HepG2 (cell line): Measurements from ENCODE around the gene ATP6V0D1. TPM values are rescaled to one million over a fixed set of nuclear protein-coding genes. Genes with fewer than 3 reads are reported as not detected.
A peak's percentile ranks its signal among the peaks of the same experiment; 100 is the strongest.

Experiments used
- ARID4A ChIP-seq: sonication (generic); formaldehyde crosslinking; IDR thresholded peaks from 2 replicates; pipeline ENCODE4 v1.5.0; 2020; ENCODE audit warnings: mild to moderate bottlenecking, missing genetic modification reagents, borderline replicate concordance
- ATF4 ChIP-seq, 2 experiments: fragments of 450-650 bp in 1 of 2; sonication (generic) in 1 of 2; formaldehyde crosslinking; IDR thresholded peaks; 2 replicates each; pipeline versions ENCODE4 v1.5.0 to v1.8.0; 2020 to 2022; ENCODE audit warnings: mild to moderate bottlenecking in 1 of 2, missing genetic modification reagents in 1 of 2
- FOXA1 ChIP-seq, 2 experiments: fragments of 450-650 bp in 1 of 2; sonication (generic) in 1 of 2; formaldehyde crosslinking in 1 of 2; IDR thresholded peaks; 2 replicates each; pipeline versions ENCODE4 v1.4.0 to v1.6.1; 2016 to 2020; ENCODE audit warnings: missing genetic modification reagents in 1 of 2
- GATAD1 ChIP-seq: IDR thresholded peaks from 2 replicates; pipeline ENCODE4 v1.6.1; 2016; ENCODE audit warnings: missing genetic modification reagents, missing compliant biosample characterization
- HDAC1 ChIP-seq: sonication (generic); formaldehyde crosslinking; IDR thresholded peaks from 2 replicates; pipeline ENCODE4 v1.5.1; 2020; ENCODE audit warnings: mild to moderate bottlenecking, missing genetic modification reagents
- NR0B2 ChIP-seq: sonication (generic); formaldehyde crosslinking; IDR thresholded peaks from 2 replicates; pipeline ENCODE4 v1.4.0; 2020; ENCODE audit warnings: mild to moderate bottlenecking, missing genetic modification reagents
- PHB2 ChIP-seq: fragments of 450-650 bp; IDR thresholded peaks from 2 replicates; pipeline ENCODE4 v1.6.1; 2018; ENCODE audit not compliant: partially characterized antibody
- RELA ChIP-seq: sonication (generic); formaldehyde crosslinking; IDR thresholded peaks from 2 replicates; pipeline ENCODE4 v1.4.0; 2020; ENCODE audit warnings: missing genetic modification reagents
- SPEN ChIP-seq: sonication (generic); formaldehyde crosslinking; IDR thresholded peaks from 2 replicates; pipeline ENCODE4 v1.5.1; 2020; ENCODE audit warnings: low read depth, mild to moderate bottlenecking, missing genetic modification reagents
- TRIM24 ChIP-seq: sonication (generic); formaldehyde crosslinking; IDR thresholded peaks from 2 replicates; pipeline ENCODE4 v1.8.0; 2022; ENCODE audit warnings: mild to moderate bottlenecking, missing genetic modification reagents
- ZNF609 ChIP-seq: sonication (generic); formaldehyde crosslinking; IDR thresholded peaks from 2 replicates; pipeline ENCODE4 v1.4.0; 2020; ENCODE audit warnings: mild to moderate bottlenecking, missing genetic modification reagents, borderline replicate concordance
- ZNF639 ChIP-seq: conservative IDR thresholded peaks from 2 replicates; pipeline ENCODE4 v1.6.1; 2018; ENCODE audit warnings: missing genetic modification reagents
- ZNF766 ChIP-seq: sonication (generic); formaldehyde crosslinking; IDR thresholded peaks from 2 replicates; pipeline ENCODE4 v1.5.0; 2020; ENCODE audit warnings: missing genetic modification reagents, borderline replicate concordance
- ZNF850 ChIP-seq: sonication (generic); formaldehyde crosslinking; conservative IDR thresholded peaks from 2 replicates; pipeline ENCODE4 v1.9.0; 2021; ENCODE audit warnings: mild to moderate bottlenecking, missing genetic modification reagents
- polyA plus RNA-seq, 8 experiments: library from polyadenylated mRNA; depleted of rRNA in 3 of 8; stranded (reverse) in 7 of 8; unstranded in 1 of 8; fragments of >200 nt; fragmentation: Illumina TruSeq in 4 of 8; extraction: Trizol in 4 of 8; gene quantifications; 2 replicates each; pipeline versions ENCODE4 v1.2.1 to v1.2.3, GENCODE V29; 2011 to 2016; ENCODE audit warnings: low read depth in 4 of 8, missing spikeins in 1 of 8, mixed read lengths in 1 of 8; ENCODE audit not compliant: insufficient read depth in 1 of 8
- total RNA-seq, 5 experiments: library from RNA; depleted of rRNA; stranded (reverse); fragments of >200 nt; fragmentation: Illumina TruSeq; extraction: Trizol; gene quantifications; 2 replicates each; pipeline ENCODE4 v1.2.3, GENCODE V29; 2016; ENCODE audit warnings: low read depth in 1 of 5

The ATP6V0D1 gene
- total and polyA plus RNA-seq, 2 of the 13 experiments (the other 11 are each of a cell fraction or from before 2014, with no cell fraction given) = 51.1 to 61.3 TPM

GRCh38 chr16:67528870-67529581, 48.1 kb upstream of the ATP6V0D1 start (continued):
- no peak for TF ChIP-seq ZNF609
- no peak for TF ChIP-seq HDAC1
- no peak for TF ChIP-seq NR0B2
- TF ChIP-seq GATAD1 (CRISPR knock-in tag) = no peak
- TF ChIP-seq ATF4 (CRISPR knock-in tag; IDR thresholded peaks at IDR 0.05) = no peak
- no peak for TF ChIP-seq ZNF639
- no peak for TF ChIP-seq TRIM24 (CRISPR knock-in tag)
- peak; percentile 74; the same call in 1 of the 2 replicates for TF ChIP-seq ZNF766
- TF ChIP-seq FOXA1 (IDR thresholded peaks at IDR 0.05) = no peak
- no peak for TF ChIP-seq FOXA1 (CRISPR knock-in tag; IDR thresholded peaks at IDR 0.05)
- no peak for TF ChIP-seq ZNF850
- no peak for TF ChIP-seq RELA (CRISPR knock-in tag)
- TF ChIP-seq PHB2 = no peak
- TF ChIP-seq ARID4A (CRISPR knock-in tag) = peak; percentile 45
- 0 out of 2 replicates have a peak, but pooled peaks have one; percentile 42 for TF ChIP-seq SPEN (CRISPR knock-in tag)
